Measurements from ENCODE around the gene DHH. TPM values are rescaled to one million over a fixed set of nuclear protein-coding genes. Genes with fewer than 3 reads are reported as not detected.

The DHH gene
- total RNA-seq, 1 experiment from 2014 or later: not detected

- Mint-ChIP-seq H3K9me3 (ENCODE audit: unreplicated experiment) (no peaks in the 10 kb centered on the region), H3K27ac (ENCODE audit: low read depth, unreplicated experiment) (no peak overlapping the region), H3K36me3 (ENCODE audit: insufficient read depth, unreplicated experiment) (no peaks in the 10 kb centered on the region), H3K27me3 (ENCODE audit: insufficient read depth, unreplicated experiment) (no peaks in the 10 kb centered on the region), H3K4me1 (ENCODE audit: insufficient read depth, unreplicated experiment) (peaks cover 8% of the 10 kb centered on the region), H3K4me3 (ENCODE audit: unreplicated experiment) (no peak overlapping the region)
- no TSS peak for BruUV-seq (replicated peaks)
- TF ChIP-seq, protein P1, sequence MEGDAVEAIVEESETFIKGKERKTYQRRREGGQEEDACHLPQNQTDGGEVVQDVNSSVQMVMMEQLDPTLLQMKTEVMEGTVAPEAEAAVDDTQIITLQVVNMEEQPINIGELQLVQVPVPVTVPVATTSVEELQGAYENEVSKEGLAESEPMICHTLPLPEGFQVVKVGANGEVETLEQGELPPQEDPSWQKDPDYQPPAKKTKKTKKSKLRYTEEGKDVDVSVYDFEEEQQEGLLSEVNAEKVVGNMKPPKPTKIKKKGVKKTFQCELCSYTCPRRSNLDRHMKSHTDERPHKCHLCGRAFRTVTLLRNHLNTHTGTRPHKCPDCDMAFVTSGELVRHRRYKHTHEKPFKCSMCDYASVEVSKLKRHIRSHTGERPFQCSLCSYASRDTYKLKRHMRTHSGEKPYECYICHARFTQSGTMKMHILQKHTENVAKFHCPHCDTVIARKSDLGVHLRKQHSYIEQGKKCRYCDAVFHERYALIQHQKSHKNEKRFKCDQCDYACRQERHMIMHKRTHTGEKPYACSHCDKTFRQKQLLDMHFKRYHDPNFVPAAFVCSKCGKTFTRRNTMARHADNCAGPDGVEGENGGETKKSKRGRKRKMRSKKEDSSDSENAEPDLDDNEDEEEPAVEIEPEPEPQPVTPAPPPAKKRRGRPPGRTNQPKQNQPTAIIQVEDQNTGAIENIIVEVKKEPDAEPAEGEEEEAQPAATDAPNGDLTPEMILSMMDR (IDR thresholded peaks at IDR 0.05; ENCODE audit: unreplicated experiment): peak; percentile 79
- ChIA-PET CTCF (interaction anchor here (0.5 to 4.6 kb wide), 39 partner anchors 8 to 468 kb away, joined by 3 to 99 read pairs (median 8); partner anchors contain the start of genes KMT2D, LMBR1L and RHEBL1), POLR2A (interaction anchor here (1.0 to 2.3 kb wide), 11 partner anchors 12 to 147 kb away, joined by 3 to 19 read pairs (median 3); partner anchors contain the start of genes LMBR1L, RHEBL1 and TUBA1B)
- intact Hi-C loops (cut with micrococcal nuclease): loop anchor here (1.0 to 2.0 kb wide), 3 partner anchors 20 to 147 kb away; partner anchors contain the start of gene RHEBL1
- peak; percentile 93 for DNase-seq (ENCODE audit: unreplicated experiment)
Observed at GRCh38 chr12:49088150-49088931, 6.3 kb downstream of the DHH start.

- peaks cover 10% of the 10 kb centered on the region for H3K27me3 Mint-ChIP-seq (ENCODE audit: insufficient read depth, unreplicated experiment)
- no peak overlapping the region for H3K27ac Mint-ChIP-seq (ENCODE audit: low read depth, unreplicated experiment)
- POLR2A ChIA-PET: interaction anchor here (0.8 to 1.4 kb wide), 4 partner anchors 16 to 44 kb away, joined by 3 to 6 read pairs (median 4); partner anchors contain the start of genes RHEBL1 and TUBA1B
- no TSS peak for BruUV-seq (replicated peaks)
- no peaks in the 10 kb centered on the region for H3K9me3 Mint-ChIP-seq (ENCODE audit: unreplicated experiment)
- H3K36me3 Mint-ChIP-seq (ENCODE audit: insufficient read depth, unreplicated experiment): no peaks in the 10 kb centered on the region
- CTCF ChIA-PET: interaction anchor here (0.6 to 4.6 kb wide), 10 partner anchors 9 to 1375 kb away, joined by 3 to 99 read pairs (median 4); partner anchors contain the start of genes DHH and LMBR1L
- H3K4me3 Mint-ChIP-seq (ENCODE audit: unreplicated experiment): no peak overlapping the region
- peaks cover 12% of the 10 kb centered on the region for H3K4me1 Mint-ChIP-seq (ENCODE audit: insufficient read depth, unreplicated experiment)
- no peak for DNase-seq (ENCODE audit: unreplicated experiment)
- TF ChIP-seq, protein P1 (IDR thresholded peaks at IDR 0.05; ENCODE audit: unreplicated experiment): no peak
- intact Hi-C loops (cut with micrococcal nuclease): no loop called here
Observed at GRCh38 chr12:49086116-49086515, 8.5 kb downstream of the DHH start.

GRCh38 chr12:49084438-49084837 lies 10.2 kb downstream of the DHH start:
- Mint-ChIP-seq H3K36me3 (ENCODE audit: insufficient read depth, unreplicated experiment) (no peaks in the 10 kb centered on the region), H3K9me3 (ENCODE audit: unreplicated experiment) (no peaks in the 10 kb centered on the region), H3K4me1 (ENCODE audit: insufficient read depth, unreplicated experiment) (peaks cover 12% of the 10 kb centered on the region), H3K27me3 (ENCODE audit: insufficient read depth, unreplicated experiment) (peaks cover 20% of the 10 kb centered on the region), H3K4me3 (ENCODE audit: unreplicated experiment) (no peak overlapping the region), H3K27ac (ENCODE audit: low read depth, unreplicated experiment) (no peak overlapping the region)
- POLR2A ChIA-PET: interaction anchor here (0.7 to 1.2 kb wide), 2 partner anchors 36 to 46 kb away, joined by 5 to 6 read pairs; partner anchors contain the start of gene TUBA1B
- TF ChIP-seq, protein P1 (IDR thresholded peaks at IDR 0.05; ENCODE audit: unreplicated experiment): no peak
- DNase-seq (ENCODE audit: unreplicated experiment): no peak
- CTCF ChIA-PET: interaction anchor here (0.6 to 3.2 kb wide), 9 partner anchors 9 to 158 kb away, joined by 3 to 31 read pairs (median 4); partner anchors contain the start of gene RHEBL1
- intact Hi-C loops (cut with micrococcal nuclease): no loop called here
- no TSS peak for BruUV-seq (replicated peaks)

DNA sequence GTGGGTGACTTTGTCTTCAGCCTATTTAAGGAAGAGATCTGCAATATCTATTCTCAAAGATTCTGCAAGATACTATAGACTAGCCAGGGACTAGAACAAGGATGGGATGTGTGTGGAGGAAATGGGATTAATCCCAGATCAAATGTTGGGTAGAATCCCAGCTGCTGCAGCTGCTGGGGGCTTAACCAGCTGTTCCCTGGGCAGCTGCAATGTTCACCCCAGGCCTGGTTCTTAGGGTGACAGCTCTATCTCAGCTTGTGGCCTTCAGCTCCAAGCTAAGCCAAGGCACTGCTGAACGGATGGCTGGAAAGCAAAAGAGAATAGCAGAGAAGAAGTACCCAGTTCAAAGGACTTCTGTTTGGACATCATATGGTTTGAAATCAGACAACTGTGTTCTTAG lies 14.8 kb downstream of the DHH start:
- Mint-ChIP-seq H3K4me3 (ENCODE audit: unreplicated experiment) (no peak overlapping the region), H3K27me3 (ENCODE audit: insufficient read depth, unreplicated experiment) (peaks cover 20% of the 10 kb centered on the region), H3K27ac (ENCODE audit: low read depth, unreplicated experiment) (no peak overlapping the region), H3K9me3 (ENCODE audit: unreplicated experiment) (no peaks in the 10 kb centered on the region), H3K4me1 (ENCODE audit: insufficient read depth, unreplicated experiment) (peaks cover 4% of the 10 kb centered on the region), H3K36me3 (ENCODE audit: insufficient read depth, unreplicated experiment) (no peaks in the 10 kb centered on the region)
- POLR2A ChIA-PET: interaction anchor here (0.6 to 2.1 kb wide), 4 partner anchors 10 to 42 kb away, joined by 3 to 6 read pairs (median 4); partner anchors contain the start of gene RHEBL1
- BruUV-seq (replicated peaks): no TSS peak
- TF ChIP-seq, protein P1 (IDR thresholded peaks at IDR 0.05; ENCODE audit: unreplicated experiment): no peak
- CTCF ChIA-PET: interaction anchor here (3.4 kb wide), 1 partner anchor 9 kb away, joined by 26 read pairs; no protein-coding TSS in a partner anchor
- no peak for DNase-seq (ENCODE audit: unreplicated experiment)
- intact Hi-C loops (cut with micrococcal nuclease): no loop called here

Measured in MCF 10A (cell line).